ENCODE measurements around the gene MAP3K13. TPM values are rescaled to one million over a fixed set of nuclear protein-coding genes. Genes with fewer than 3 reads are reported as not detected.

The MAP3K13 gene
- total and polyA plus RNA-seq, 2 donors (not counting 1 experiment from before 2014, with no cell fraction given), result 15.0 to 28.2 TPM

GRCh38 chr3:185316740-185317412, 46.1 kb upstream of the MAP3K13 start:
- Histone ChIP-seq H3K4me1 (ENCODE audit: control insufficient read depth, extremely low read depth, insufficient read depth, low read length) (no peaks in the 10 kb centered on the region), H3K27me3 (ENCODE audit: control insufficient read depth, insufficient read depth, low read length) (no peaks in the 10 kb centered on the region), H4K20me1 (ENCODE audit: control insufficient read depth, extremely low read depth, insufficient read depth, low read length) (no peaks in the 10 kb centered on the region), H3K4me3 (replicated peaks in 1 of 4; ENCODE audit: control extremely low read depth in 1 of 4, insufficient read depth in 1 of 4, low read depth in 3 of 4, low read length in 4 of 4) (no peak overlapping the region), H3K9me3 (ENCODE audit: control insufficient read depth, insufficient read depth, low read depth, low read length) (no peaks in the 10 kb centered on the region), H3K27ac (ENCODE audit: insufficient read depth, low read length) (no peak overlapping the region), H3K79me2 (ENCODE audit: control insufficient read depth, insufficient read depth, low read length) (no peaks in the 10 kb centered on the region), H3K9ac (ENCODE audit: insufficient read depth, low read length) (no peak overlapping the region), H3K36me3 (ENCODE audit: control insufficient read depth, insufficient read depth, low read length) (no peaks in the 10 kb centered on the region), H3K4me2 (ENCODE audit: extremely low read depth, insufficient read depth, low read length) (peak overlapping the region; percentile 44), H2AFZ (ENCODE audit: low read length) (no peak overlapping the region)
- peak; percentile 44 to 51 for DNase-seq (ENCODE audit: low read depth in 2 of 2)
- TF ChIP-seq CTCF (conservative IDR thresholded peaks at IDR 0.05 in 1 of 2, IDR thresholded peaks at IDR 0.05 in 1 of 2; ENCODE audit: low read depth in 1 of 2, low read length in 2 of 2) (no peak), EZH2 (IDR thresholded peaks at IDR 0.05; ENCODE audit: low read length, missing control alignments) (no peak)

GRCh38 chr3:185317674-185318073, 45.3 kb upstream of the MAP3K13 start:
- Histone ChIP-seq H3K4me2 (ENCODE audit: extremely low read depth, insufficient read depth, low read length) (no peak overlapping the region), H2AFZ (ENCODE audit: low read length) (no peak overlapping the region)
- DNase-seq (ENCODE audit: low read depth in 2 of 2), result peak in 1 of 2 donors; percentile 25

GRCh38 chr3:185318141-185318540, 44.8 kb upstream of the MAP3K13 start:
- DNase-seq (ENCODE audit: low read depth in 2 of 2), result peak in 1 of 2 donors; percentile 77
- H2AFZ ChIP-seq (ENCODE audit: low read length), result no peak overlapping the region
- no peak overlapping the region for H3K27ac ChIP-seq (ENCODE audit: insufficient read depth, low read length)
- H3K9ac ChIP-seq (ENCODE audit: insufficient read depth, low read length), result no peak overlapping the region
- no peaks in the 10 kb centered on the region for H4K20me1 ChIP-seq (ENCODE audit: control insufficient read depth, extremely low read depth, insufficient read depth, low read length)
- no peak overlapping the region for H3K4me3 ChIP-seq (replicated peaks in 1 of 4; ENCODE audit: control extremely low read depth in 1 of 4, insufficient read depth in 1 of 4, low read depth in 3 of 4, low read length in 4 of 4)
- H3K27me3 ChIP-seq (ENCODE audit: control insufficient read depth, insufficient read depth, low read length), result no peaks in the 10 kb centered on the region
- TF ChIP-seq EZH2 (IDR thresholded peaks at IDR 0.05; ENCODE audit: low read length, missing control alignments) (no peak), CTCF (conservative IDR thresholded peaks at IDR 0.05 in 1 of 2, IDR thresholded peaks at IDR 0.05 in 1 of 2; ENCODE audit: low read depth in 1 of 2, low read length in 2 of 2) (no peak)
- H3K9me3 ChIP-seq (ENCODE audit: control insufficient read depth, insufficient read depth, low read depth, low read length), result no peaks in the 10 kb centered on the region
- no peaks in the 10 kb centered on the region for H3K36me3 ChIP-seq (ENCODE audit: control insufficient read depth, insufficient read depth, low read length)
- H3K79me2 ChIP-seq (ENCODE audit: control insufficient read depth, insufficient read depth, low read length), result no peaks in the 10 kb centered on the region
- no peak overlapping the region for H3K4me2 ChIP-seq (ENCODE audit: extremely low read depth, insufficient read depth, low read length)
- H3K4me1 ChIP-seq (ENCODE audit: control insufficient read depth, extremely low read depth, insufficient read depth, low read length), result no peaks in the 10 kb centered on the region

More at GRCh38 chr3:185317674-185318073, 45.3 kb upstream of the MAP3K13 start:
- Histone ChIP-seq H3K4me1 (ENCODE audit: control insufficient read depth, extremely low read depth, insufficient read depth, low read length) (no peaks in the 10 kb centered on the region), H4K20me1 (ENCODE audit: control insufficient read depth, extremely low read depth, insufficient read depth, low read length) (no peaks in the 10 kb centered on the region), H3K9me3 (ENCODE audit: control insufficient read depth, insufficient read depth, low read depth, low read length) (no peaks in the 10 kb centered on the region), H3K9ac (ENCODE audit: insufficient read depth, low read length) (no peak overlapping the region), H3K4me3 (replicated peaks in 1 of 4; ENCODE audit: control extremely low read depth in 1 of 4, insufficient read depth in 1 of 4, low read depth in 3 of 4, low read length in 4 of 4) (no peak overlapping the region), H3K36me3 (ENCODE audit: control insufficient read depth, insufficient read depth, low read length) (no peaks in the 10 kb centered on the region), H3K27ac (ENCODE audit: insufficient read depth, low read length) (no peak overlapping the region), H3K27me3 (ENCODE audit: control insufficient read depth, insufficient read depth, low read length) (no peaks in the 10 kb centered on the region), H3K79me2 (ENCODE audit: control insufficient read depth, insufficient read depth, low read length) (no peaks in the 10 kb centered on the region)
- TF ChIP-seq CTCF (conservative IDR thresholded peaks at IDR 0.05 in 1 of 2, IDR thresholded peaks at IDR 0.05 in 1 of 2; ENCODE audit: low read depth in 1 of 2, low read length in 2 of 2) (no peak), EZH2 (IDR thresholded peaks at IDR 0.05; ENCODE audit: low read length, missing control alignments) (no peak)

All from fibroblast of lung (primary cell).